SKM-1 treated with dmso at 0.1 percent for 144 hours (cell line): ENCODE measurements around the gene TFF2.
A peak's percentile ranks its signal among the peaks of the same experiment; 100 is the strongest.

ENCODE experiments used
- DNase-seq: peaks from one replicate; lab custom pipeline; 2025; ENCODE audit not compliant: unreplicated experiment; lab: John Stamatoyannopoulos, UW

TFF2 gene

GRCh38 chr21:42306366-42307035 is 44.3 kb downstream of the TFF2 start:
- no peak for DNase-seq

- no peak for DNase-seq
These were observed 45.1 kb downstream of the TFF2 start for GRCh38 chr21:42305707-42306147.

GRCh38 chr21:42304556-42305454 is 46.0 kb downstream of the TFF2 start:
- no peak for DNase-seq

GRCh38 chr21:42303443-42303842 is 47.4 kb downstream of the TFF2 start:
- no peak for DNase-seq

GRCh38 chr21:42302794-42303193 is 48.0 kb downstream of the TFF2 start:
- no peak for DNase-seq

- DNase-seq: no peak
These were observed 48.6 kb downstream of the TFF2 start for GRCh38 chr21:42302076-42302650.

- DNase-seq: no peak
These were observed 49.3 kb downstream of the TFF2 start for GRCh38 chr21:42301371-42302075.

- no peak for DNase-seq
These were observed 49.8 kb downstream of the TFF2 start for GRCh38 chr21:42300956-42301355.

GRCh38 chr21:42300045-42300583 is 50.7 kb downstream of the TFF2 start:
- DNase-seq: no peak

- DNase-seq: peak; percentile 31
These were observed 51.3 kb downstream of the TFF2 start for GRCh38 chr21:42299324-42300044.

- no peak for DNase-seq
These were observed 52.1 kb downstream of the TFF2 start for GRCh38 chr21:42298657-42299056.

GRCh38 chr21:42298237-42298636 is 52.6 kb downstream of the TFF2 start:
- DNase-seq: no peak

- DNase-seq: no peak
These were observed 53.4 kb downstream of the TFF2 start for GRCh38 chr21:42297377-42297776.

- DNase-seq: no peak
These were observed 54.3 kb downstream of the TFF2 start for GRCh38 chr21:42296501-42296900.
